Measurements from ENCODE around the gene SLC16A10. TPM values are rescaled to one million over a fixed set of nuclear protein-coding genes. Genes with fewer than 3 reads are reported as not detected.
A peak's percentile ranks its signal among the peaks of the same experiment; 100 is the strongest.
"Not testable (repeated sequence)": the region's sequence is repeated elsewhere in the genome, so short reads cannot be mapped to it uniquely, and the experiment has no call there.

The SLC16A10 gene
- total RNA-seq, 2 experiments from 2014 or later = 6.2 to 7.0 TPM

DNA sequence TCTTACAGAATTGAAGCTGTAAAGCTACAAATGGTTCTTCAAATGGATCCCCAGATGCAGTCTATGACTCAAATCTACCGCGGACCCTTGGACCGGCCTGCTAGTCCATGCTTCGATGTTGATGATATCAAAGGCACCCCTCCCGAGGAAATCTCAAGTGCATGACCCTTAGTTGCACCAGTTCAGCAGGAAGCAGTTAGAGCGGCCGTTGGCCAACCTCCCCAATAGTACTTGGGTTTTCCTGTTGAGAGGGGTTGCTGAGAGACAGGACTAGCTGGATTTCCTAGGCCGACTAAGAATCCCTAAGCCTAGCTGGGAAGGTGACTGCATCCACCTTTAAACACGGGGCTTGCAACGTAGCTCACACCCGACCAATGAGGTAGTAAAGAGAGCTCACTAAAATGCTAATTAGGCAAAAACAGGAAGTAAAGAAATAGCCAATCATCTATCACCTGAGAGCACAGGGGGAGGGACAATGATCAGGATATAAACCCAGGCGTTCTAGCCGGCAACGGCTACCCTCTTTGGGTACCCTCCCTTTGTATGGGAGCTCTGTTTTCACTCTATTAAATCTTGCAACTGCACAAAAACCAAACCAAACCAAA is 50.3 kb downstream of the SLC16A10 start:
- CTCF ChIA-PET; intact Hi-C loops (cut with DNase I, micrococcal nuclease); H3K4me1 Mint-ChIP-seq: not testable (repeated sequence)

DNA sequence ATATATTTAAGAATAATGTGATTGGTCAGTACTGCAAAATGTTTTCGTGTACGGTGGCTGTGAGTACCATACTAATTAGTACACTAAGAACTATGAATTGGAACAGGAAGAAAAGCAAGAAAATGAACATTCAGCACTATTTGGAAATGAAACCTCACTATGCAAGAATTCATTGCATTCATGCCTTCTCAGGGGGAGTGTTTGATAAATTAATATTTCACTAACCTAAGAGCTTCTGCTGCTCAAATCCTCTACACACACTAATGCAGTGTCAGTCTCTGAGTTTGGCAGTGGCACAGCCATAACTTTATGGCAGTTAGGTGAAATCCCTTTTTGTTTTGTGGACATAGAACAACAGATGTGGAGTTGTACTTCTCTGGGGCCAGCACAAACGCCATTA is 60.1 kb downstream of the SLC16A10 start:
- peaks cover 3% of the 10 kb centered on the region for H3K36me3 Mint-ChIP-seq (ENCODE audit: low read depth)
- POLR2A ChIA-PET = no interaction called here

More for the DNA sequence above, 50.3 kb downstream of the SLC16A10 start:
- not testable (repeated sequence) for H3K27me3 Mint-ChIP-seq; ATAC-seq; H3K4me3 Mint-ChIP-seq; DNase-seq; H3K27ac Mint-ChIP-seq; H3K9me3 Mint-ChIP-seq (ENCODE audit: low read depth)
- POLR2A ChIA-PET = interaction anchor here (0.6 kb wide), 1 partner anchor 947 kb away, joined by 3 read pairs; no protein-coding TSS in a partner anchor
- peaks cover 20% of the 10 kb centered on the region for H3K36me3 Mint-ChIP-seq (ENCODE audit: low read depth)

DNA sequence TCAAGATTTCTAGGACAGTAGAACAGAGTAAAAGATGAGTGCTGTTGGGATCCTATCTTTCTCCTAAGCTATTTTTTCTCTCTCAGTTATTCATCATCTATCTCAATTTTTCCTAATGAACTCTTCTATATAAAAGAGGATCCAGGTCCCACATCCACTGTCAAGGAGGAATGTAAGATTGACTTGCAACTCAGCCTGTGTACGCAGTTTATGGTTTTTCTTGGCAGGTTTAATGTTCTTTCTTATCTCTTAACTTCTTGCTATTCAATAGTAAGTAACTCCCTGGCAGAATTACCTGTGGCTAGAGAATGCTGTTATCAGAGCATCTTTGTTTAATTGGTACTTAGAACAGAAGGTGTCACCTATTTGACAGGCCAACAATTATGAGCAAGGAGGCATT is 60.8 kb downstream of the SLC16A10 start:
- ChIA-PET CTCF (no interaction called here), POLR2A (no interaction called here)
- H3K36me3 Mint-ChIP-seq (ENCODE audit: low read depth) = peaks cover 7% of the 10 kb centered on the region
- H3K27ac Mint-ChIP-seq = no peak overlapping the region
- intact Hi-C loops (cut with DNase I, micrococcal nuclease) = no loop called here
- ATAC-seq (no peak), DNase-seq (no peak)
- H3K9me3 Mint-ChIP-seq (ENCODE audit: low read depth) = no peaks in the 10 kb centered on the region
- peaks cover 3% of the 10 kb centered on the region for H3K4me1 Mint-ChIP-seq
- no peaks in the 10 kb centered on the region for H3K27me3 Mint-ChIP-seq
- H3K4me3 Mint-ChIP-seq = no peak overlapping the region

More for the DNA sequence above, 60.1 kb downstream of the SLC16A10 start:
- no peak overlapping the region for H3K4me3 Mint-ChIP-seq
- intact Hi-C loops (cut with DNase I, micrococcal nuclease) = no loop called here
- DNase-seq = no peak
- no peak overlapping the region for H3K27ac Mint-ChIP-seq
- CTCF ChIA-PET = no interaction called here
- ATAC-seq = no peak
- H3K27me3 Mint-ChIP-seq = no peaks in the 10 kb centered on the region
- H3K4me1 Mint-ChIP-seq = no peaks in the 10 kb centered on the region
- no peaks in the 10 kb centered on the region for H3K9me3 Mint-ChIP-seq (ENCODE audit: low read depth)

DNA sequence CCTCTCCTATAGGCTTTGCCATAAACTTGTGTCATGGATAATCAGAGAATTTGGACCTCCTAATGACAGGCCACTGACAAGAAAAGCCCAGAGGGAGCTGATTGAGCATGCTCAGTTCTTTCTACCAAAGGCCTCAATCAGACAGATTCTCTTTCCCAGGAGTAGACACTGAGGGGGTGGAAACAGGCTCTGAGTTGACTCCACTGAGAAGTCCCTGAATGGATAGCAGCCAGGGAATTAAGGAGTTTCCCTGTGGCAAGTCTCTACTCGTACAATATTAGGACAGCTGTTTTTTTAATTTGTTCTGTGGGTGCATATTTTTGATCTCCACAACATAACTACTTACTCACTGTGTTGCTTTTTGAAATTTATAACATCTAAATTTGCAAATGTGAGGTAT is 63.3 kb downstream of the SLC16A10 start:
- Mint-ChIP-seq H3K4me3 (no peak overlapping the region), H3K27ac (no peak overlapping the region), H3K27me3 (no peaks in the 10 kb centered on the region), H3K9me3 (ENCODE audit: low read depth) (no peaks in the 10 kb centered on the region), H3K36me3 (ENCODE audit: low read depth) (peaks cover 7% of the 10 kb centered on the region), H3K4me1 (peaks cover 20% of the 10 kb centered on the region)
- intact Hi-C loops (cut with DNase I, micrococcal nuclease) = loop anchor here in 1 of 2 experiments (10.0 kb wide), 1 partner anchor 884 kb away; no protein-coding TSS in a partner anchor
- DNase-seq (no peak), ATAC-seq (no peak)
- POLR2A ChIA-PET = no interaction called here
- CTCF ChIA-PET = no interaction called here

DNA sequence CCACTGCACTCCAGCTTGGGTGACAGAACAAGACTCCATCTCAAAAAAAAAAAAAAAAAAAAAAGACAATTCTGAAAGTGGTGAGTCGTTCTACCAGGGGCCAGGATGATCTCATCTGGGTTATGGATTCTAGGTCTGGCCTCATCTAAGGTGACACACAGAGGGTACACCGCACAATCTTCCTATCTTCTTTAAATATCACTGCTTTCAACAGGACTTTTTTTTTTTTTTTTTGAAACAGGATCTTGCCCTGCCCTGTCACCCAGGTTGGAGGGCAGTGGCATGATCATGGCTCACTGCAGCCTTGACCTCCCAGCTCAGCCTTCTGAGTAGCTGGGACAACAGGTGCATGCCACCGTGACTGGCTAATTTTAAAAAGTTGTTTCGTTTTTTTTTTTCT is 67.7 kb downstream of the SLC16A10 start:
- peaks cover 43% of the 10 kb centered on the region for H3K4me1 Mint-ChIP-seq
- ChIA-PET CTCF (no interaction called here), POLR2A (no interaction called here)
- H3K4me3 Mint-ChIP-seq = no peak overlapping the region
- no peaks in the 10 kb centered on the region for H3K9me3 Mint-ChIP-seq (ENCODE audit: low read depth)
- intact Hi-C loops (cut with DNase I, micrococcal nuclease) = loop anchor here (2.0 to 10.0 kb wide), 4 partner anchors 42 to 880 kb away; no protein-coding TSS in a partner anchor
- DNase-seq = peak; percentile 56
- H3K27ac Mint-ChIP-seq = no peak overlapping the region
- H3K36me3 Mint-ChIP-seq (ENCODE audit: low read depth) = peaks cover 10% of the 10 kb centered on the region
- peak; percentile 97 for ATAC-seq
- no peaks in the 10 kb centered on the region for H3K27me3 Mint-ChIP-seq

DNA sequence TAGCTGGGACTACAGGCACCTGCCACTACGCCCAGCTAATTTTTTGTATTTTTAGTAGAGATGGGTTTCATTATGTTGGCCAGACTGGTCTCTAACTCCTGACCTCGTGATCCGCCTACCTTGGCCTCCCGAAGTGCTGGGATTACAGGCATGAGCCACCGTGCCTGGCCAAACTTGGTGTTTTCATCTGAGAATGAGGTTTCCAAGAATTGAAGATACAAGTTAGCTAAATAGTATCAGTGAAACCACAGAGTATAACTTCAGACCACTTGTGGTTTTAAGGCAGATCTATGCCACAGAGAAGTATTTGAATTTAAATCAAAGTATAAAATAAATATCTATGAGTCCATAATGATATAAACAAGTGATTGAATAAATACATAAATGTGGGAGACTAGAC is 70.1 kb downstream of the SLC16A10 start:
- DNase-seq = peak; percentile 19
- Mint-ChIP-seq H3K27ac (no peak overlapping the region), H3K27me3 (no peaks in the 10 kb centered on the region), H3K9me3 (ENCODE audit: low read depth) (peaks cover 6% of the 10 kb centered on the region), H3K4me3 (no peak overlapping the region), H3K36me3 (ENCODE audit: low read depth) (peaks cover 14% of the 10 kb centered on the region), H3K4me1 (peaks cover 51% of the 10 kb centered on the region)
- intact Hi-C loops (cut with DNase I, micrococcal nuclease) = loop anchor here (5.0 to 10.0 kb wide), 2 partner anchors 45 to 877 kb away; no protein-coding TSS in a partner anchor
- POLR2A ChIA-PET = interaction anchor here (0.7 kb wide), 1 partner anchor 372 kb away, joined by 3 read pairs; no protein-coding TSS in a partner anchor
- ATAC-seq = no peak
- CTCF ChIA-PET = interaction anchor here (0.6 kb wide), 1 partner anchor 102 kb away, joined by 3 read pairs; a partner anchor contains a TSS

DNA sequence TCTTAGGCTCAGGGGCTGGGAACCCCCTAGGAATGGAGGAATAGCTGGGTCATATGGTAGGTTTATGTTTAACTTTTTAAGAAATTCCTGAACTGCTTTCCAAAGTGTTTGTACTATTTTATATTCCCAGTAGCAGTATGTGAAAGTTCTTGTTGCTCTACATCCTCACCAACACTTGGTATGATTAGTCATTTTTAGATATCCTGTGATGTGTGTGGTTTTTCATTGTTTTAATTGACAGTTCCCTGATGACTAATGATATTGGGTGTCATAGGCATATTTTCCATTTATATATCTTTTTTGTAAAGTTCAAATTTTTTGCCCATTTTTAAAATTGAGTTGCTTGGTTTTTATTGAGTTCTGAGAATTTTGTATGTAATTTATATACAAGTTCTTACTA is 72.3 kb downstream of the SLC16A10 start:
- H3K4me3 Mint-ChIP-seq = no peak overlapping the region
- ChIA-PET CTCF (interaction anchor here (1.2 kb wide), 1 partner anchor 51 kb away, joined by 3 read pairs; no protein-coding TSS in a partner anchor), POLR2A (no interaction called here)
- no peak overlapping the region for H3K27ac Mint-ChIP-seq
- peaks cover 40% of the 10 kb centered on the region for H3K4me1 Mint-ChIP-seq
- ATAC-seq (peak; percentile 59), DNase-seq (no peak)
- peaks cover 16% of the 10 kb centered on the region for H3K36me3 Mint-ChIP-seq (ENCODE audit: low read depth)
- no peaks in the 10 kb centered on the region for H3K27me3 Mint-ChIP-seq
- intact Hi-C loops (cut with DNase I, micrococcal nuclease) = loop anchor here (2.0 to 10.0 kb wide), 3 partner anchors 47 to 875 kb away; partner anchors contain the start of gene SLC16A10 (in 1 of the 2)
- peaks cover 10% of the 10 kb centered on the region for H3K9me3 Mint-ChIP-seq (ENCODE audit: low read depth)

DNA sequence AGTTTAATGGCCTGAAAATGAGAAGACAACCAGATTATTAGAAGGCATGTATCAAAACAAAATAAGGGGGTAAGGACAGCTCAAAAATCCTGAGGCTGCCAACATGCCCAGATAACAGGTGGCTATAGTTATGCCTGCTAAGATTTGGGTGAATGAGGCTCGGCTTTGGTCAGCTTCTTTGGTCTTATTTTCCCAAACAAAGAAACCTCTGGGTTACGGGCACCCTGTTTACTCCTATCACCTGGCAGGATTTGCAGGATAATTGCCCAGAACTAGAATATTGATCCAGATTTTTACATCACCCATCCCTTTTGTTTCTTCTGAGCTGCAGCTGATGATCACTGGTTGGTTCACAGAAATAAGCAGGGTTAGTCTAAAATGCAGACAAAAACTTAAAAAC is 74.3 kb downstream of the SLC16A10 start:
- Mint-ChIP-seq H3K4me3 (no peak overlapping the region), H3K4me1 (peaks cover 26% of the 10 kb centered on the region), H3K27ac (no peak overlapping the region), H3K9me3 (ENCODE audit: low read depth) (peaks cover 14% of the 10 kb centered on the region), H3K36me3 (ENCODE audit: low read depth) (peaks cover 20% of the 10 kb centered on the region), H3K27me3 (no peaks in the 10 kb centered on the region)
- ATAC-seq (no peak), DNase-seq (no peak)
- CTCF ChIA-PET = no interaction called here
- intact Hi-C loops (cut with DNase I, micrococcal nuclease) = no loop called here
- POLR2A ChIA-PET = no interaction called here

DNA sequence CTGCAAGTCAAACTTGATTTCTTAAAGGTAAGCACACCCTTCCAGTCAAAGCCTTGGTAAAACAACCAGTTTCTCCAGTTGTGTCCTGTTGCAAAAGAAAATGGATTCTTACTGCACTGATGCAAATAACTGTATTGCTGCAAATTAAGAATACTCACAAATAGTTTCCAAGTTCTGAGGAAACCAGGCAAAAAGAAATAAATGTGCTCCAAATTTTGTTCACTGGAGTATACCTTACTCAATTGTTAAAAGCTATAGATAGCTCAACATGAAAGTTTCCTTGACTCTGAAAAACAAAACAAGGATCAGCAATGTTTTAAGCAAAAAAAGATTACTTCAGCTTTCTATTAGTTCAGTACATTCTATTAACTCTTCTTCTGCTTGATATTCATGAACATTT is 75.2 kb downstream of the SLC16A10 start:
- Mint-ChIP-seq H3K27me3 (no peaks in the 10 kb centered on the region), H3K4me1 (peaks cover 20% of the 10 kb centered on the region), H3K9me3 (ENCODE audit: low read depth) (peaks cover 14% of the 10 kb centered on the region), H3K27ac (no peak overlapping the region), H3K4me3 (no peak overlapping the region), H3K36me3 (ENCODE audit: low read depth) (peaks cover 20% of the 10 kb centered on the region)
- intact Hi-C loops (cut with DNase I, micrococcal nuclease) = no loop called here
- DNase-seq (no peak), ATAC-seq (no peak)
- ChIA-PET CTCF (no interaction called here), POLR2A (interaction anchor here (0.6 kb wide), 1 partner anchor 77 kb away, joined by 5 read pairs; no protein-coding TSS in a partner anchor)

DNA sequence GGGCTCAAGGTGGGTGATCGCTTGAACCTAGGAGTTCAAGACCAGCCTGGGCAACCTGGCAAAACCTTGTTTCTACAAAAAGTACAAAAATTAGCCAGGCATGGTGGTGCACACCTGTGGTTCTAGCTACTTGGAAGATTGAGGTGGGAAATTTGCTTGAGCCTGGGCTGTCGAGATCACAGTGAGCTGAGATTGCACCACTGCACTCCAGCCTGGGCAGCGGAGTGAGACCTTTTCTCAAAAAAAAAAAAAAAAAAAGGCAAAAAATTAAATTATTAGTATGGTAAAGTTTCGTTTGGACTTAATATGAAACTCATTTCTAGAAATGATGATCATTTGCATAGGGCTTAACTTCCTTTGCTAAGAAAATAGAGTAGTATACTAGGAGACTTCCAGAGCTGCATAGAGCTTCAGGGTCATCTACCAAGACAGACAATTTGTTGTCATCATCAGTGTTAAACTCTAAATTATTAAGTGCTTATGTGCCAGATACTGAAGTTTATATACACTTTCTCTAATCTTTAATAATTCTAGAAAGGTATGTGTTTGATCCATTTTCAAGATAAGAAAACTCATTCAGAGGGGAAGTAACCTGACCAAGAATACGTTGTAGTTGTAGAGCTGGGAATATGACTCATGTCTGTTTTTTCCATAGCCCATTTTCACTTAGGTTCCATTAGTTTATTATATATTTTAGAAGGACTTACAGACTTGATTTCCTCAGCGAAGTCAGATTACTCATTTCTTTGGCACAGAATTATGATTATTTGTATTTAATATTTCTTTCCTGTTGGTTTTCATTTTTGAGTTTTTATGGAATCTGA is 84.5 kb downstream of the SLC16A10 start:
- Mint-ChIP-seq H3K9me3 (ENCODE audit: low read depth) (no peaks in the 10 kb centered on the region), H3K36me3 (ENCODE audit: low read depth) (no peaks in the 10 kb centered on the region), H3K4me1 (peaks cover 28% of the 10 kb centered on the region), H3K27me3 (no peaks in the 10 kb centered on the region), H3K4me3 (no peak overlapping the region), H3K27ac (no peak overlapping the region)
- DNase-seq (no peak), ATAC-seq (no peak)
- CTCF ChIA-PET = no interaction called here
- intact Hi-C loops (cut with DNase I, micrococcal nuclease) = no loop called here
- POLR2A ChIA-PET = no interaction called here

DNA sequence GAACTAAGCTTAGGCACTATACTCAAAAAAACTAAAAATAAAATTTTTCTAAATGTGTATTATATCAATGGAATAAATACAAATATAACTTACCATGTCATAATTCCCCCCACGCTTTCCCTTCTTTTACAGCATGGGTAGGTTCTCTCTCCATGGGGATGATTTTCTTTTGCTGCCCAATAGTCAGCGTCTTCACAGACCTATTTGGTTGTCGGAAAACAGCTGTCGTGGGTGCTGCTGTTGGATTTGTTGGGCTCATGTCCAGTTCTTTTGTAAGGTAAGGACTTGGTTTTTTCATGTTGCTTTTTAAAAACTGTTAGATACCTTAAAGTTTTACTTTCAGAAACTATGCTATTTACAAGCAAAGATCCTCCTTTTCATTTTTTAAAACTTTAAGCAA is 85.3 kb downstream of the SLC16A10 start:
- H3K27me3 Mint-ChIP-seq = no peaks in the 10 kb centered on the region
- intact Hi-C loops (cut with DNase I, micrococcal nuclease) = no loop called here
- H3K4me1 Mint-ChIP-seq = peaks cover 28% of the 10 kb centered on the region
- DNase-seq (no peak), ATAC-seq (no peak)
- H3K36me3 Mint-ChIP-seq (ENCODE audit: low read depth) = peaks cover 1% of the 10 kb centered on the region
- H3K9me3 Mint-ChIP-seq (ENCODE audit: low read depth) = no peaks in the 10 kb centered on the region
- ChIA-PET POLR2A (interaction anchor here (0.6 kb wide), 1 partner anchor 61 kb away, joined by 3 read pairs; no protein-coding TSS in a partner anchor), CTCF (interaction anchor here (1.1 kb wide), 1 partner anchor 13 kb away, joined by 4 read pairs; no protein-coding TSS in a partner anchor)
- no peak overlapping the region for H3K27ac Mint-ChIP-seq
- no peak overlapping the region for H3K4me3 Mint-ChIP-seq
